Kasumi-1 (cell line): ENCODE measurements around the gene ZNF697.
A peak's percentile ranks its signal among the peaks of the same experiment; 100 is the strongest.
"Not testable (repeated sequence)": the region's sequence is repeated elsewhere in the genome, so short reads cannot be mapped to it uniquely, and the experiment has no call there.

Source experiments
- DNase-seq, 2 experiments: peaks; one replicate each; lab custom pipeline; 2025; lab: John Stamatoyannopoulos, UW

The ZNF697 gene

GRCh38 chr1:119647734-119648619 lies at the start of gene ZNF697:
Gene ZNF697 (minus strand): TSS chr1:119648266. CDS start chr1:119626100, 22,166 bp downstream.
- DNase-seq = peak; percentile 83 to 87

GRCh38 chr1:119697598-119697997 lies 49.5 kb upstream of the ZNF697 start:
- no peak for DNase-seq

GRCh38 chr1:119696863-119697262 lies 48.8 kb upstream of the ZNF697 start:
- not testable (repeated sequence) for DNase-seq

GRCh38 chr1:119689511-119689910 lies 41.4 kb upstream of the ZNF697 start:
- DNase-seq = no peak

GRCh38 chr1:119688810-119689209 lies 40.7 kb upstream of the ZNF697 start:
- no peak for DNase-seq

- no peak for DNase-seq
Observed at GRCh38 chr1:119687434-119688079, 39.5 kb upstream of the ZNF697 start.

GRCh38 chr1:119686661-119687060 lies 38.6 kb upstream of the ZNF697 start:
- DNase-seq = no peak

- DNase-seq = no peak
Observed at GRCh38 chr1:119683893-119684292, 35.8 kb upstream of the ZNF697 start.

- no peak for DNase-seq
Observed at GRCh38 chr1:119682141-119682540, 34.1 kb upstream of the ZNF697 start.

GRCh38 chr1:119681560-119681959 lies 33.5 kb upstream of the ZNF697 start:
- DNase-seq = no peak

GRCh38 chr1:119680723-119681122 lies 32.7 kb upstream of the ZNF697 start:
- DNase-seq = no peak

- DNase-seq = no peak
Observed at GRCh38 chr1:119680193-119680592, 32.1 kb upstream of the ZNF697 start.

GRCh38 chr1:119679223-119679622 lies 31.2 kb upstream of the ZNF697 start:
- no peak for DNase-seq

GRCh38 chr1:119676571-119677206 lies 28.6 kb upstream of the ZNF697 start:
- DNase-seq = no peak

GRCh38 chr1:119675349-119676345 lies 27.6 kb upstream of the ZNF697 start:
- DNase-seq = peak; percentile 78 to 86

GRCh38 chr1:119674835-119675289 lies 26.8 kb upstream of the ZNF697 start:
- no peak for DNase-seq

- no peak for DNase-seq
Observed at GRCh38 chr1:119674111-119674526, 26.1 kb upstream of the ZNF697 start.

GRCh38 chr1:119673171-119673940 lies 25.3 kb upstream of the ZNF697 start:
- no peak for DNase-seq

GRCh38 chr1:119670898-119671297 lies 22.8 kb upstream of the ZNF697 start:
- DNase-seq = no peak

GRCh38 chr1:119667173-119667572 lies 19.1 kb upstream of the ZNF697 start:
- DNase-seq = no peak

GRCh38 chr1:119664067-119664466 lies 16.0 kb upstream of the ZNF697 start:
- no peak for DNase-seq
